ENCODE measurements around the gene TRNP1. TPM values are rescaled to one million over a fixed set of nuclear protein-coding genes. Genes with fewer than 3 reads are reported as not detected.
A peak's percentile ranks its signal among the peaks of the same experiment; 100 is the strongest.

TRNP1 gene
- total RNA-seq, 4 donors from 2014 or later = 7.1 to 24.6 (median 15.2) TPM

- TF ChIP-seq CTCF (IDR thresholded peaks at IDR 0.05) = no peak
- ATAC-seq (ENCODE audit: low FRiP score) (no peak), DNase-seq (ENCODE audit: low spot score) (no peak)
Observed at GRCh38 chr1:26996665-26997064, 3.2 kb downstream of the TRNP1 start.

GRCh38 chr1:26998429-26999300, 5.2 kb downstream of the TRNP1 start:
- DNase-seq (ENCODE audit: low spot score) = no peak
- ATAC-seq (ENCODE audit: low FRiP score) = peak; percentile 34
- TF ChIP-seq CTCF (IDR thresholded peaks at IDR 0.05) = no peak

- no peak for DNase-seq (ENCODE audit: low spot score)
- TF ChIP-seq CTCF (IDR thresholded peaks at IDR 0.05) = no peak
- ATAC-seq (ENCODE audit: low FRiP score) = peak; percentile 72
Observed at GRCh38 chr1:26999440-26999987, 6.0 kb downstream of the TRNP1 start.

GRCh38 chr1:27000090-27000816, 6.8 kb downstream of the TRNP1 start:
- DNase-seq (ENCODE audit: low spot score) = no peak
- no peak for ATAC-seq (ENCODE audit: low FRiP score)
- TF ChIP-seq CTCF (IDR thresholded peaks at IDR 0.05) = no peak

GRCh38 chr1:27000817-27001460, 7.4 kb downstream of the TRNP1 start:
- ATAC-seq (ENCODE audit: low FRiP score) = no peak
- no peak for TF ChIP-seq CTCF (IDR thresholded peaks at IDR 0.05)
- DNase-seq (ENCODE audit: low spot score) = no peak

- no peak for DNase-seq (ENCODE audit: low spot score)
- TF ChIP-seq CTCF (IDR thresholded peaks at IDR 0.05) = no peak
- ATAC-seq (ENCODE audit: low FRiP score) = no peak
Observed at GRCh38 chr1:27001570-27002360, 8.3 kb downstream of the TRNP1 start.

Data from omental fat pad (tissue), 4 donors.